Measurements from ENCODE around the gene SH3BGRL3. TPM values are rescaled to one million over a fixed set of nuclear protein-coding genes. Genes with fewer than 3 reads are reported as not detected.

SH3BGRL3 gene
- total RNA-seq, 1 donor from 2014 or later, result 169 TPM

DNA sequence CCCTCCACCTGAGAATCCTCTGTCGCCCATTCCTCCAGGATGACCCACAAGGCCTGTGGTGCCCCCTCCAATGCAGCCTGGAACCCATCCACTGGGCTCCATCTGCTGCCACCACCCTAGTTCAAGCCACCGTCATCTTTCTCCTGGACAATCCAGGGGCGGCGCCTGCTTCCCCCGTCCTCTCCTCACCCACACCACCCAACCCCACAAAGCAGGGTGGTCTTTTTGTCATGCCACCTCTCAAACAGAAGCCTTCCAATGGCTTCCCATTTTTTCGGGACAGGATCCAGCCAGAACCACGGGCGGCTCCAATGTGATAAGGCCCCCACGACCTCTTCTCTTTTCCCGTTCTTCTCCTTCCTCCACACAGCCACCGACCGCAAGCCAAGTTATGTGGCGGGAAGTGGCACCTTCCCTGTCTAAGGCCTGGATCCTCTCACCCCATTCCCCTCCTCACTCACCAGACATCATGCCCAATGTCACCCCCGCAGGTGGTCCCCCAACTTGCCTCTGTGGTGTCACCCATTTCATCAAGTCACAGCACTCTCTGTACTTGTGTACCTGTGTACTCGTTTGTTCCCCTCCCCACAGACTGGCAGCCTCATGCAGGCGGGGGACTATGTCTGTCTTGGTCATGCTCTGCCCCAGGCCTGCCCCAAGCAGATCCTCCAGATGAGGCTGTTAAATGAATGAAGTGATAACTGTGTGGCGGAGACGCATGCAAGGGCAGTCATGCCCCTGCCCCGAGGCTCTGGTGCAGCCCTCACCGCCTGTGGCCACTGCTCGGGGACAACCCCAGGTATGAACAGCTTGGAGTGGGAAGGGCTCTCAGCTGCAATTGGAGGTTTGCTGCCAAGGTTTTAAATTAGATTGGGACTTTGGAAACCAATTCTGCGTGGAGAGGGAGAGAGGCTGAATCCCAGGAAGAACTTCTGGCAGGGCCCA lies 15.6 kb downstream of the SH3BGRL3 start:
- TF ChIP-seq, protein P1, sequence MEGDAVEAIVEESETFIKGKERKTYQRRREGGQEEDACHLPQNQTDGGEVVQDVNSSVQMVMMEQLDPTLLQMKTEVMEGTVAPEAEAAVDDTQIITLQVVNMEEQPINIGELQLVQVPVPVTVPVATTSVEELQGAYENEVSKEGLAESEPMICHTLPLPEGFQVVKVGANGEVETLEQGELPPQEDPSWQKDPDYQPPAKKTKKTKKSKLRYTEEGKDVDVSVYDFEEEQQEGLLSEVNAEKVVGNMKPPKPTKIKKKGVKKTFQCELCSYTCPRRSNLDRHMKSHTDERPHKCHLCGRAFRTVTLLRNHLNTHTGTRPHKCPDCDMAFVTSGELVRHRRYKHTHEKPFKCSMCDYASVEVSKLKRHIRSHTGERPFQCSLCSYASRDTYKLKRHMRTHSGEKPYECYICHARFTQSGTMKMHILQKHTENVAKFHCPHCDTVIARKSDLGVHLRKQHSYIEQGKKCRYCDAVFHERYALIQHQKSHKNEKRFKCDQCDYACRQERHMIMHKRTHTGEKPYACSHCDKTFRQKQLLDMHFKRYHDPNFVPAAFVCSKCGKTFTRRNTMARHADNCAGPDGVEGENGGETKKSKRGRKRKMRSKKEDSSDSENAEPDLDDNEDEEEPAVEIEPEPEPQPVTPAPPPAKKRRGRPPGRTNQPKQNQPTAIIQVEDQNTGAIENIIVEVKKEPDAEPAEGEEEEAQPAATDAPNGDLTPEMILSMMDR (IDR thresholded peaks at IDR 0.05), result no peak
- Histone ChIP-seq H3K27me3 (no peaks in the 10 kb centered on the region), H3K36me3 (no peaks in the 10 kb centered on the region), H3K4me1 (peaks cover 16% of the 10 kb centered on the region), H3K9me3 (no peaks in the 10 kb centered on the region), H3K27ac (no peak overlapping the region), H3K4me3 (no peak overlapping the region)
- intact Hi-C loops (cut with DNase I), result no loop called here
- ATAC-seq (no peak), DNase-seq (no peak)

DNA sequence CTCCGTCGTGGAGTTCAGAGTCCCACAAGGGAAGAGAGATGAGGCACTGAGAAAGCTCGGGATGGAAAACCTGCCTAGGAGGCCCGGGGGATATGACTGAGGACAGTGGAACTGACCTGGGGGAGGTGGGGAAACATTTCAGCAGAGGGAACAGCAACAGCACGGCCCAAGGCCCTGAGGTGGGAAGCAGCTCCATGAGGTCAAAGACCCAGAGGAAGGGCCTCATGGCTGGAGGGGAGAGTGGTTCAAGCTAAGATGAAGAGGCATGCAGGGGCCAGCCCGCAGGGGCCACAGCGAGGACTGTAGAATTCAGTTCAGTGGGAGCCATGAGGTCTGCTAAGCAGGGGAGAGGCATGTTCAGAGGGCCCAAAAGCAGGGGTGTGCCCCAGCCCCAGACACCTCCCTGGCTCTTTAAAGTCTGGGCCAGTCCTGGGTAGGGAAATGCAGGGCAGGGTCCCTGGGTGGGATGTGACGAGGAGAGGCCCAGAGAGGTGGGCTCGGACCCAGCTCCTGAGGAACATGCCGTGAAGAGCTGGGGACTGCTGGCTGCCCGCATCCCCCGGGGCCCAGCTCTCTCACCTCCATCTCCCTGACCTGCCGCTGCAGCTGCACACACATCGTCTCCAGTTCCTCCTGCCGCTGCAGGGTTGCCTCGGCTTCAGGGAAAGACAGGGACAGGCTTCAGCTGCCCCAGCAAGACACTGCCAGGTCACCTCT lies 16.6 kb downstream of the SH3BGRL3 start:
- Histone ChIP-seq H3K27ac (no peak overlapping the region), H3K27me3 (no peaks in the 10 kb centered on the region), H3K4me1 (peaks cover 5% of the 10 kb centered on the region), H3K4me3 (no peak overlapping the region), H3K36me3 (no peaks in the 10 kb centered on the region), H3K9me3 (no peaks in the 10 kb centered on the region)
- ATAC-seq (no peak), DNase-seq (no peak)
- TF ChIP-seq, protein P1 (IDR thresholded peaks at IDR 0.05), result no peak
- intact Hi-C loops (cut with DNase I), result no loop called here

DNA sequence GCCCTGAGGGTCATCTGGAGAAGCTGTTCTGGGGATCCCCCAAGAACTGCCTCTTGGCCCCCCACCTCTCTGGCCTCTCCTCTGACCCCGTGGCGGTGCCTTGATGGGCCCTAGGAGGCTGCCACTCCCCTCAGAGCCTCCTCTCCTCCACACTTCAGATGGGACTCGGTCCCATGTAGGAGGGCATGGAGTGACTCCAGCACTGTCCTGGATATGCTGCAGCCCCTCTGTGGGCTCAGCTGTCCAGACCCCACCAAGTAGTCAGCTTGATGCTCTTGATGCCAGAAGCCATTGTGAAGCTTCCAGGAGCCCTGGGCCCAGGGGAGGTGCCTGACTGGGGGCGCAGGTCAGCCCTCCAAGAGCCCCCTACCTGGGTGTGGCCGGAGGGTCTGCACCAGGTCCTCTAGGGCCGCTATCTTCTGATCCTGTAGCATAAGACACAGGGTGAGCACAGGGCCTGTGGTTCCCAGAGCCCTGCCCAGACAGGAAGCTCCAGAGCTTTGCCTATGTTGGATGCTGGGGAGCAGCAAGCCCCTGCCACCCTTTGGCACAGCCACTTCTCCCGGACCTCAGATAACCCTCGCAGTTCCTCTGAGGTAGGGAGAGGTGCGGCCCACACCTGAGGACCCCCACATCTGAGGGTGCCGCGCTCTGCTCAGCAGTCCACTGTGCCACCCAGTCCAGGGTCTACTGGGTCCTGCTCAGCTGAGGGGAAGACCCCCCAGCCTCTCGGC lies 17.3 kb downstream of the SH3BGRL3 start:
- TF ChIP-seq, protein P1 (IDR thresholded peaks at IDR 0.05), result no peak
- no peak overlapping the region for H3K4me3 ChIP-seq

DNA sequence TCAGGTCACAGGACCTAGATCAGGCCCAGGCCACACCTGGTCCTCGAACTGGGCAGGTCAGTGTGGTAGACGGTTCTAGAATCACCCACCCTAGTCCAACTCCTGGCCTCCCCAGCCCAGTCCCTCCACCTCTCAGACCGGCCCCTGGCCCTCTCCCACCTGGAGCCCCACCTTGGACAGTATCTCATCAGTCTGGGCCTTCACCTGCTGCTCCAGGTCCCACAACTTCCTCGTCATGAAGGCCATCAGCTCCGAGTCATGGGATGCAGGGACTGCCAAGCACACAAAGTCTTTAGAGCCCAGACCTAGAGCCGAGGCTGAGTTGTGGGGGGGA lies 17.9 kb downstream of the SH3BGRL3 start:
- no peaks in the 10 kb centered on the region for H3K36me3 ChIP-seq
- ATAC-seq (no peak), DNase-seq (no peak)
- peaks cover 4% of the 10 kb centered on the region for H3K4me1 ChIP-seq
- TF ChIP-seq, protein P1 (IDR thresholded peaks at IDR 0.05), result no peak
- H3K27ac ChIP-seq, result no peak overlapping the region
- intact Hi-C loops (cut with DNase I), result no loop called here
- H3K9me3 ChIP-seq, result no peaks in the 10 kb centered on the region
- no peak overlapping the region for H3K4me3 ChIP-seq
- H3K27me3 ChIP-seq, result no peaks in the 10 kb centered on the region

More for the DNA sequence above, 17.3 kb downstream of the SH3BGRL3 start:
- DNase-seq, result no peak
- Histone ChIP-seq H3K27ac (no peak overlapping the region), H3K36me3 (no peaks in the 10 kb centered on the region), H3K4me1 (peaks cover 4% of the 10 kb centered on the region), H3K9me3 (no peaks in the 10 kb centered on the region), H3K27me3 (no peaks in the 10 kb centered on the region)
- no peak for ATAC-seq
- intact Hi-C loops (cut with DNase I), result no loop called here

DNA sequence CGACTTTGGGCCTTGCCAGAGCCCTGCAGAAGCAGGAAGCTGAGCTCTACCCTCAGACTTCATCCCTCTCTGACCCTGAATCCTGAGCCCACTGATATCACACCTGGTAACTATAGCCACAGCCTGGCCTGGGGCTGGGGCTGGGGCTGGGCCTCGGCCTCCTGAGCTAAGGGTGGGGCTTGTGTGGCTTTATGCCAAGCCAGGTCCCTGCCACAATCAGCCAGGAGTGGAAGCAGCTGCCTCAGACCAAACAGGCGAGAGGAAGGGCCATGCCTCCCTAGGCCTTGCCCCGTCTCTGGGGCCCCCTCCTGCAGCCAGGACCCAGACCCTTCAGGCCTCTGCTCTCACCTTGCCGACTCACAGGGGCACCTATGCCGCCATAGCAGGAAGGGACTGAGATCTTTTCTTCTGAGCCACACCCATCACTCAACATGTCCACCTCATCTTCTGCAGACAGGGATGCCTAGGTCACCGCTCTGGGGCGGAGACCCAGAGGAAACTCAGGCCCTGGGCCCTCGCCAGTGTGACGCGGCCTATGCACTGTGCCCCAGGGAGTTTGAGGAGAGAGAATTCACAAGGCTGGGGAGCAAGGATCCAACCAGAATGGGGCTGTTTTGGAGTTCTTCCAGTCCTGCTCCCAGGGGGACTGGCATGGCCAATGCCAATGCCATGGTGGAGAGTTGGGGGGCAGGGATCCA lies 20.8 kb downstream of the SH3BGRL3 start:
- TF ChIP-seq, protein P1 (IDR thresholded peaks at IDR 0.05), result no peak
- no peak for DNase-seq

More for the DNA sequence above, 20.8 kb downstream of the SH3BGRL3 start:
- Histone ChIP-seq H3K27ac (no peak overlapping the region), H3K9me3 (no peaks in the 10 kb centered on the region), H3K4me1 (peaks cover 7% of the 10 kb centered on the region), H3K36me3 (no peaks in the 10 kb centered on the region), H3K27me3 (no peaks in the 10 kb centered on the region), H3K4me3 (no peak overlapping the region)
- intact Hi-C loops (cut with DNase I), result no loop called here
- ATAC-seq, result no peak

Measured in upper lobe of right lung (tissue), 1 donor.